GOT3 (cell line): Measurements from ENCODE around the gene FEZ2.

ENCODE experiments used
- DNase-seq: peaks from one replicate; lab custom pipeline; 2025; ENCODE audit warnings: mixed read lengths; lab: John Stamatoyannopoulos, UW

The FEZ2 gene

DNA sequence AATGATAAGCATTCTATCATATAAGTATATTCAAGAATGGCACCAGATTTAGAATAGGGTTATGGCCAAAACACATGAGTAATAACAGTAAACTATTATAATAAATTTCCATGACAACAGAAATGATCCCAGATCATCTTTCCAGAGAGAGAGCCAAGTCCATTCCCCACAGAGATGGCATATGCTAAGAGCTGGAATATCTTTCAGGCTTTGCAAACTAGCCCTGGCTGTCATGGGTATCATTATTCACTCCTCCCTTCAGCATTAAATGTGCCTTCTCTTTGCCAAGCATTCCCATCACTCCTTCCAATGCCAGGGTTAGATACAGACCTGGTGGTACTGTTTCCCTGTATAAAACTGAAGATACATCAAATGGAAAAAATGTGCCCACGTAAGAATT is 10.9 kb downstream of the FEZ2 start:
- DNase-seq, result no peak

DNA sequence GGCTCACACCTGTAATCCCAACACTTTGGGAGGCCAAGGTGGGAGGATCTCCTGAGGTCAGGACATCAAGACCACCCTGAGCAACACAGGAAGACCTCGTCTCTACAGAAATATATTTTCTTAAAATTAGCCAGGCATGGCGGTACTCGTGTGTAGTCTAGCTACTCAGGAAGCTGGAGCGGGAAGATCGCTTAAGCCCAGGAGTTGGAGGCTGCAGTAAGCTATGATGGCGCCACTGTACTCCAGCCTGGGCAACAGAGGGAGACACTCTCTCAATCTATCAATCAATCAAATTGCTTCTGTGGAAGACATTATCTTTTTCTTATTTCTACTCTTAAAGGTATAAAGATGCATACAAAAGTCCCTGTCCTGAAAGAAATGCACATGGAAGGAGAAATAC is 11.3 kb downstream of the FEZ2 start:
- no peak for DNase-seq

DNA sequence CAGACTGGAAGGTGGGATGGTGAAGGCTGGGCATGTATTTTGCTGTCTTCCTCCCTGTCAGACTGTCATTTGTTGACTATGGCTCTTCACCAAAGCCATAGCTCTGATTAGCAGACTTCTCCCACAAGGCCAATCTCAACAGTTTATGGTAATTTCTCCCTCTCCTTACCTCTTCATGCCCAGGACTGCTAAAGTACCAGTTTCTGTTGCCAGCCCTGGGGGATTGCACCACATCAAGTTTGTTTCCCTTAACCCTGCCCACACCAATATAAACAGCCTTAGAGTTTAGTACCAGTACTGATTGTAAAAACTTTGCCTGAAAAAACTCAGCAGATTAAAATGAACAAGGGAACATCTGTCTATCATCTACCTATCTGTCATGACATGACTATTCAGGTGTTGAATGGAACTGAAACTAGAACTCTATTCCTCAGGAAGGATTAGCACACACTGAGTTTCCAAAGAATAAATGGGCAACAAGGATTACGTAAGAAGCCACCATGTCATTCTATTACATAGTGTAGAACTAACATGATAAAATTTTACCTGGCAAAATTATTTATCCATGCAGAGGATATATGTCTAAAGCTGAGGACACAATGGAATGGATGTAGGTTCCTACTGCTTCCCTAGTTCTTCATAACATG is 13.7 kb downstream of the FEZ2 start:
- DNase-seq, result no peak

DNA sequence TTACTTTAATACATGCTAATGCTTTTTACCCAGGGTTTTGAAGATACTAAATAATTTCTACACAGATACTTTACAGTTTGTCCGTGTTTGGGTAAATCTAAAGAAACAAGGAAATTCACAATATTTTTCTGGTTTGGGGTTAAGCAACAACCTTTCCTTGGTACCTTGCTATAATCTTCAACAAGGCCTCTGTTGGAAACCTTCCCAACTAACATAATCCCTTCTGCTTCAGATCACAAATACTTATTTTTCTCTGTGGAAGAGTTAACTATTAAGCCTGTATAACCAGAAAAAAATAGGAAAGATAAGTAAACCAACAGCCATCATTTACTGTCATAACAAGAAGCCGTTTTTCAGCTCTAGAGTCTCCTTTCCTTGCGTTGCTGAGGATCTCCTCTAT is 15.0 kb downstream of the FEZ2 start:
- DNase-seq, result no peak

DNA sequence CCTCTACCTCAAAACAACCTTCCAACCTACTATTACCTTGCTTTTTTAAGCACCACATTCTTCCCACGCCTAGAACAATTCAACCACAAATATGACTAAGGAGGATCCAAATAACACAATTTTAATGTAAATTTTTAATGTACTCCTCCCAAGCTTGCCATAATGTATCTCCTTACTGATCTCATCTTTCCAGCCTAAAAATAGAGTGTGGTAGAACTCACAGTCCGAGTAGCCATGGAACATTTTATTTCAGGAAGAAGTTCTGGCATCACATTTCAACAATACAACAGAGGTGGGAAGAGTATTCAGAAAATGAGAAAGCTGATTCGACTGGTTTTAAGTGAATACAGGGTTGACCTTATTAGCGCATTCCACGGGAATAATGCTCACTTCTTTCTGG is 15.4 kb downstream of the FEZ2 start:
- no peak for DNase-seq

DNA sequence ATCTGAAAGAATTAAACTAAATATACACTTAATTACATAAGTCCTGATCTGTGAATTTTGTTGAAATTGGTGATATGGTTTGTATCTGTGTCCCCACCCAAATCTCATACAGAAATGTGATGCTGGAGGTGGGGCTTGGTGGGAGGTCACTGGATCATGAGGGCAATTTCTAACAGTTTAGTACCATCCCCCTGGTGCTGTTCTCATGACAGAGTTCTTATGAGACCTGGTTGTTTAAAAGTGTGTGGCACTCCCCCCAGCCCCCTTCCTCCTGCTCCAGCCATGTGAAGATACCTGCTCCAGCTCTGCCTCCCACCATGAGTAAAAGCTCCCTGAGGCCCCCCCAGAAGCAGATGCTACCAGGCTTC is 18.7 kb downstream of the FEZ2 start:
- DNase-seq, result no peak

DNA sequence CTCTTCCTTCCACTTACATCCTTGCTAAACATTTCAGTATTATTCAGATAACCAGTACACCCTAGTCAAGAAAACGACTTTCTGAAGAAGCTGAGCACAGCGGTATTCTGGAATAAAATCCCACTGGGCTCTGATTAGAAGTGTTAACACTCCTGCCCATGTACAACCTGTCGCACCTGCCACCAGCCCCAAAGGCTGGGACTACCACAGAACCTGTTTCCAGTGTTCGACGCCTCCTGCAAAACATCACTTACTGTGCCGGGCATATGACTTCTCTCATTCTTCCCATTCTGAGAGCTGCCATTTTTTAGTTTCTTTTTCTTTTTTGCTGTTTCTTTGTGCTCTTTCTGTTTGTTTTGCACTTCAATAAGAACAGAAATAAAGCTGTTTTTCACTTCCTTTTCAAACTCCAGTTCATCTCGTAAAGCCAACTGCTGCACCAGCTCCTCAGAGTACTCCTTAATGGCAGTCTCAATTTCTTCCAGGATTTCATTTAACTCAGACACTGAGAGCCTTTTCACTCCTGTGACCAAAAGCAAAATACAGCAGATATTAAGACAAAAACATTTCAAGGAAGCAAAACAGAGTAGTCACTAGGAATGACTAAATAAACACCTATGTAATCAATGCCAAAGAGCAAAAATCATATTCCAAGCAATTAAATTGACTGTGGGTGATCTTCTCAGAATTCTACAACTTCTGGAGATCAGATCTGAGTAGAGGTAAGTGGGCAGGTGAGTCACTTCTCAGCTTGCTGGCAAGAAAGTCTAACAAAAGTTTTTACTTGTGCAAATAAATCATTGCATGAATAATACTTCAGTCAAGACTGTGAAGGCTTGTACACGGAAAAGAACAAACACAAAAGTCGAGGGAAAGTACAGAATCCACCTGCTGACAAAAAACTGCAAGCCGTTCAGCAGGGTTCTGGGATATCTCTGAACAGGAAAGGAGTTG is 19.3 kb downstream of the FEZ2 start:
- no peak for DNase-seq

DNA sequence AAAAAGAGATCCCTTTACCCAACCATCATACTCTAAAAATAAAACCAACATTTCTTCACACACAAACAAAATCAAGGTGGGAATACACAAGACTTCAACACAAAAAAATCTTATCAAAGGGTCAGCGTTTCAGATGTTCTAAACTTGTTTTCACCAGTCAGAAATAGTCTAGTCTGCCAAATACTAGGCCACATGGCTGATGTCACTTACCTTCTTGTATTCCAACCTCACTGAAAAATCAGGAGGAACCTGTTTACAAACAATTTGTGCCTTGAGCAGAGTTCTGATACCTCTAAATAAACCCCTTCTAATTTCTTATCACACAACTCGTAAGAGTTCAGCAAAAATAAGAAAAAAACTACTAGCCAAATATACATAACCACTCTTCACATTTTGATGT is 20.1 kb downstream of the FEZ2 start:
- DNase-seq, result no peak

DNA sequence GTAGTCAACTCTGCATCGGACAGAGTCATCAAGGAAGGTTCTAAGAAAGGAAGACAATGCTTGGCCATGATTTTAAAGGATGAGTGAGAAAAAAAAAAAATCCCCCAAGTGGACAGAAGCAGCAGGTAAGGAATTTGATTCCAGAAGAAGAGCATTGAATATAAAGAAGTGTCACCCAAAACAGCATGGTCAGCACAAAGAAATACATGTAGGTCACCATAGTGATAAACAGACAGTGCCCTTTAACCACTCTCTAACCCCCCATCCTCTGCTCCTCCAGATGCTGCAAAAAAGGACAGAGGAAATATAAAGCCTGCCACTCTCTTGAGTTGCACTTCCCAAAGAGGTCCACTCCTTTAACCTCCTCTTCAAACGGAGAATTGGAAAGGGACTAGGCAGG is 23.4 kb downstream of the FEZ2 start:
- no peak for DNase-seq

DNA sequence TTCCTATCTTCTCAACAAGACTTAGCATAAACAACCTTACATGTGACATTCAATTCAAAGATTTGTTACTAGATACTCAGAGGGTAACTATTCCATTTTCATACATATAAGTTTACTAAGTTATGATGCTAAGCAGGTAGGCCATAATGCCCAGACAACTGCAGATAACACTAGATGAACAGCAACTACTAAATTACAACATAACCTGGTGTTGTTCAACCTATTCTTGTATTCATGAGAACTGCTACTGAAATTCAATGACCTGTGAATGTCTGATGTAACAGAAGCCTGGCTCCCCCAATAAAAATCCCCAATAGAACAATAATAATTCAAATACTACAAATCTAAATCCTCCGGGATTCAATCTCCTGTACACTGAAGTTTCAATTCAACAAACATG is 24.8 kb downstream of the FEZ2 start:
- DNase-seq, result no peak

DNA sequence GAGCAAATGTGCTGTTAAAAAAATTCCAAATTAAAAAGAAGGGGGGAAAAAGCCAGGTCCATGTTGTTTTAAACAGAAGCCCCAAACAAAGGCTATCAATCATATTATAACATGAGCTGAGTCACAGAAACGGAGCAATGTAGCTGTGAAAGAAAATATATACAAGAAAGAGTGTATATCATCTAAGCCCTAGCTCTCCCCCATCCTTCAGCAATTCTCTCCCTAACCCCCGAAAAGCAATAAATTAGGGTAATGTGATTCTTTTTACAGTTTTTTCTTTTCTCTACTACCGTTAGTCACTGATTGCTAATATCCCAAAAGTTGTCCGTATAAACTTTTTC is 25.3 kb downstream of the FEZ2 start:
- no peak for DNase-seq

DNA sequence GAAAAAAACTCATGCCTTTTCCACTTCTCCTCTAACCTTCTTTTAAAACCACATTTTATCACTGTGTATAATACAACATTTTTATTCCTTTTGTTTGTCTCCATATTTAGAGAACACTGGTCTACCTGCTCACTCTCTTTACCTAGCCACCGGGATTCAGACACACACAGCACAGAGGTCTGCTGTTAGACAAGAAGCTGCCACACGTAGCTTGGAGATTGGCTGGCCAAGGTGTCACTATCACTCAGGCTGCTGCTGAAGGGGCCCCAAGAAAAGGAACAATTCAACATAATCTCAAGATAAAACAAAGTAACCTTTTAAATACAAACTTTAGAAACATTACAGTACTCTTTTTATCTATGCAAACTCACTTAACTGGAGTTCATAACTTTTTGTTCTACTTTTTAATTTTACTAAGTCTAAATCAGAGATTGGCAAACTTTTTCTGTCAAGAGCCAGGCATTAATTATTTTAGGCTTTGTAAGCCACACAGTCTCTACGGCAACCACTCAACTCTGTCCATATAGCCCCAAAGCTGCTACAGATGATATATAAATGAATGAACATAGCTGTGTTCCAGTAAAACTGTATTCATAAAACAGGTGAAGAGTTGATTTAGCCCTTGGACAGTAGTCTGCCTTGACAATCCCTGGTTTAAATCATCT is 25.8 kb downstream of the FEZ2 start:
- DNase-seq, result no peak

DNA sequence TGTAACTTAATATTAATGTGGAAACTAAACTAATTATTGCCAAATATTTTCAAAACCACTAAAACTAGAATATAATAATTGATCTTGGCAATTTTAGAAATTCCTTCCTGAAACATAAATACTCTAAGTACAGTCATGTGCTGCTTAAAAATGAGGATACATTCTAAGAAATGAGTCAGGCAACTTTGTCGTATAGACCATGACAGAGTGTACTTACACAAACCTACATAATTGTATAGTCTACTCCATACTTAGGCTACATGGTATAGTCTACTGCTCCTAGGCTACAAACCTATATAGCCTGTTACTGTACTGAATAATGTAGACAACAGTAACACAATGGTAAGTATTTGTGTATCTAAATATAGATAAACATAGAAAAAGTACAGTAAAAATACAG is 27.6 kb downstream of the FEZ2 start:
- DNase-seq, result no peak

DNA sequence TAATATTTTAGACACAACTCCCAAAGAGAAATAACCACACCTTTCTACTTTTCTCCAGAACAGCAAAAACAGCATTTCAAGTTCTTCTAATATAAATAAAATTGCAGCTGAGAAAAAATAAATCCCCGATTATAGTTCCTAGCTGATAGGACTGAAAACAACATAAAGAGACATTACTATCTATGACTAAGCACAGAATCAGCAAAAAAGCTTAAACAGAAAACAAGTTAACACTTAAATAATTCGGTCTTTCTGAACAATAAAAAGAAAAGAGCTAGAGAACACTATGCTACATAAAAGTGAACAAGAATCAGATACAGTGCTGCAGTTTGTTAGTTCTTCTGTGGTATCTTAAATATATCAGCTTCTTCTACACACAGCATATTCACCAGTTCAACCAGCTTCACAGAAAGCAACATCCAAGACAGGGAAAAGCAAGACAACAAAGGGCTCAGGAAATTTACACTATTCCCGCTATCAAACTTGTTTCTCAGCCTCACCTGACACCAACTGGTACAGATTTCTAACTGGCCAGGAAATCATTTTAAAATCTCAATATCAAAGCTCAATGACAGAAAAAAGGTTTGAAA is 28.6 kb downstream of the FEZ2 start:
- no peak for DNase-seq

DNA sequence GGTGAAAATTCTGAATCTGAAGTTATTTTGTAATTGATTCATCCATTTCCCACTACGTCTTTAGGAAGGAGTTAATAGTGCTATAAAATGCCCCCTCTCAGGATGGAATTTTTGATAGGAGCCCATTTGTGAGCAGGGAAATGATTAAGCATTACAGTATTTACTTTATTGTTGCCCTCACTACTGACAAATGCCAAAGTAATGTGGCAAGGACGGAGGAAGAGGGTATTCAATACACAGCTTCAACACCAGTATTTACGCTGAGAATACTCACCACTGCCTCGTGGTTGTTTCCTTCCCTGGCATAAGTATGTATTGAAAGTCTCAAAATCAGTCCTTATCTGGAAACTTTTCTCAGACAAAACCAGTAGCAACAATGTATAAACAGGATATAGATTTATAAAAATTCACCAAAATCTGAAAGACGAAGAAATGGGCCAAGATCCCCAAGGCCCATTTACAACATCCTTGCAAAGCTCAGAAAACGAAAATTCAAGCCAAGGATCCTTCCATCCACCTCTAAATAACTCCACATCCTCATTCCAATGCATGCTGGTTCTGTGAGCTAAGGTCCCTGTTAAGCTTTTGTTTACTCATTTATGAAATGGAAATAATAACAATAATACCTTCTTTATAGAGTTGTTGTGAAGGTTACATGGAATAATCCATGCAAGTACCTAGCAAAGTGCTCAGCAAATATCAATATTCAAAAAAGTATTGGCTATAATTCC is 29.3 kb downstream of the FEZ2 start:
- no peak for DNase-seq

DNA sequence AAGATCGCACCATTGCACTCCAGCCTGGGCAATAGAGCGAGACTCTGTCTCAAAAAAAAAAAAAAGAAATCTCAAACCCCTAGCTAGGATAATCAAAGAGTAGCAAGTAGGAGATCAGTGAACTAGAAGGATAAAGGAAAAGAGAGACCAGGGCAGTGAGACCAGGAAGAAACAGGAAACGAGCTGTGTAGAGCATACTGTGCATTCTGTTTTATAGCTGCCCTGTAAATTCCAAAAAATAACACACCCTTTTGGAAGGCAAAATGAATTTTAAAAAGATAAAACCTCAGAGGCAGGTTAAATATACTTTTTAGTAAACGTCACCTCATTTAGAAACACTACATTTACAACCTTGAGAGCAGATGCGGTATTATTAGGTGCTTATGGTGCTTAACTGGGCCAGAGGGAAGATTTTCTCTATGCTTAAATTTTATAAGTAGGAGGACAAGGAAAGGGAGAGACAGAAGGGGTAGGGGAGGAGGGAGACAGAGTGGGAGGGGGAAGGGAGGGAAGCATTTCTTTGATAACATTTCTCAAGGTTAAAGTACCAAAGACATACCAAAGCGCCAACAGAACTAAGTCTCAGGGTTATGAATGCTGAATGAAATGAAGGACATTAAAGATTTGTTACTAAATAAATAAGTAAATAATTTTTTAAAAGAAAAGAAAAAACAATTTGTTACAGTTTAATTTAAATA is 30.1 kb downstream of the FEZ2 start:
- no peak for DNase-seq

DNA sequence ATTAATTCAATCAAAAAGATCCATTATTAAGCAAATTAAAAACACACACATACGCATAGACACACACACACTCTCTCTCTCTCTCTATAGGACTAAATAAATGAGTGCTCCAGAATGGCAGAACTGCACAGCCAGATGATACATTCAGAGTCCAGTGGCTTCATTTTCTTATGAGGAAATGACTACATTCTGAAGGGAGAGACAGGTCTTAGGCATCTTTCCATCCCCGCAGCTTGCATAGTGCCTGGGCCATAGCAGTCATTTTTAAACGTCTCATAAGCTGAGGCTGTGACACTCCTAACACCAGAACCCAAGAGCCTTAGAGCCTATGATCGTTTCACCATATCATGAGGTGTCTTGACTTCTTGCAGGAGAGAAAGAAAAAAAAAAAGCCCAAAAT is 31.1 kb downstream of the FEZ2 start:
- DNase-seq, result no peak

DNA sequence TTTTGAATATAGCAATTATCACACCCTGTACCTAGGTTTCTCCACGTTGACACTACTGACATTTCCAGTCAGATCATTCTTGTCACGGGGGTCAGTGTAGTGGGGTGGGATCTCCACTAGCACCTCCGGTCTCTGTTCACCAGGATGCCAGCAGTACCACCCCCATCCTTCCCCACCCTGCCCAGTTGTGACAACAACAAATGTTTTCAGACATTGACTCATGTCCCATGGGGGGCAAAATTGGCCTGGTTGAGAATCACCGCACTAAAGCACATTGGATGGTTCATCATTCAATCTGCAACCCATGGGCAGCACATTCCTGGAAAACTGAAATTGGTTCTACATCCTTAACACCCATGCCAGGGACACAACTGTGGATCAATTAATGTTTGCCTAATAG is 32.3 kb downstream of the FEZ2 start:
- DNase-seq, result no peak

DNA sequence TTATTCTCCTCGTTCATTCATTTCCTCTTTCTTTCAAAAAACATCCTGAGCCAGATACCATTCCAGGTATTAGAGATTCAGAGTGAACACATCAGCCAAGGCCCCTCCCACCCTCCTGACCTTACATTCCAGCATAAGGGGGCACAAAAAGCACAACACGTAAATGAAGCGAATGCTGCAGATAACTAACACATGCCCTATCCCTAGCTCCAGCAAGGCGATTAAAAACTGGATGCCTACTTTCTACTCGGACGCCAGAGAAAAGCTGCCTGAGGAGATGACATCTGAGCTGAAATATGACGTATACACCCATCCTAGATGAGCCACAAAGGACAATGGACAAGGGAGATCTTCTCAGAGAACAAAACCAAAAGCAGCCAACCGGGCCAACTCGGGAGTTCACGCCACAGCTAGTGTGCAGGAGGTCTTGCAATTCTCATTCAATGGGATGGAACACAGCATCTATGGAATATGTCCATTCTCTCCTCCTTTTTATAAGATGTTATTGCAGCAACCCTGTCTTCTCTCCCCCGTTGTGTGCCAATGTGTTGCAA is 33.5 kb downstream of the FEZ2 start:
- no peak for DNase-seq

DNA sequence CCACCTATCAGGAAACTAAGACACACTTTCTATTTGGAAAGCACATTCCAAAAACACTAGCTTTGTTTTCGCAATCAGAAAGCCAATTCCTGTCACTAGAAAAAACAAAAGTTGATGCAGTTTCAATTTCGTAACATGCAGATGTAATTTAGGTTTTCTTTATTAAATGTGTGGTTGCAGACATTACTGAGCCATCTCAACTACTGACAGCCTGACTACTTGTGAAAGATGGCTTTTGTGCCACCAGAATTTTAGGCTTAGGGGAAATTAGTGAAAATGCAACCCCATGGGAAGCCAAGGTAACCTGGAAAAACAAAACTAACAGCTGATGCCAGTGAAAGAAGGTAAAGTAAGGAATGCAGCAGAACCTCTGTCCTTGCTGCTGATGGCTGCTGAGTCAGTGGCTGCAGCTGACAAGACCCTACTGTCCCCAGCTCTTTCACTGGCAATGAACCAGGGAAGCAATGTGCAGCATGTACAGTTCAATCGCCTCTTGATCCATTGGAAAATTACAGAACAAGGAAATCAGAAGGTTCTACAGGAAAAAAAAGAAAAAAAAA is 34.9 kb downstream of the FEZ2 start:
- DNase-seq, result no peak

DNA sequence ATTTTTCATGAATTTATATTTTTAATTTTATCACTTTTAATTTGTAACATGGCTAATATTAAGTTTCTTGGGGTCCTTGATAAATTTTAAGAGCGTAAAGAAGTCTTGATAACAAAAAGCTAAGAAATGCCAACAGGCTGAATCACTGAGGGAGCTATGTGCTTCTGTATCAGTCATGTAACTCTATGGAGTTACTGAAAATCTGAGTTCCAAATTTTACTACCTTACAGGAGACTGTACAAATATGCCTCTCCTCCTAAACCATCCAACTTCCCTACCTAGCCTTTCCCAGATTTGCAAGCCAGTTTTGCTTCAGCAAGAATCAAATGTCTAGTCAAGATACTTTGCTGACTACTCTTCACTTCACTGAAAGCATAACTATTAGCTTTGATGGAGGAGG is 35.7 kb downstream of the FEZ2 start:
- no peak for DNase-seq
